Heart left ventricle (tissue), 13 donors: ENCODE results near the gene ZKSCAN5.

Experiments used
- CTCF ChIP-seq, 12 donors: fragments of 200-600 bp; sonication (generic) in 4 of 12; IDR thresholded peaks; one replicate each; pipeline versions ENCODE4 v1.5.0 to v1.8.0; 2018 to 2022; ENCODE audit warnings: antibody characterized with exemption in 12 of 12, mild to moderate bottlenecking in 5 of 12
- POLR2A ChIP-seq, 2 donors: fragments of 450-650 bp; IDR thresholded peaks; one replicate each; pipeline ENCODE4 v1.6.1; 2017; ENCODE audit warnings: antibody characterized with exemption in 2 of 2, mild to moderate bottlenecking in 2 of 2, moderate library complexity in 2 of 2
- donor health status: ischemic (EF 13 %, LVEDD 7.1; RV severe dilation, severe dysfunction).
- donor health status: DM: no; HTN: yes; CAD: no.
- donor health status: DM: no; HTN: no; CAD: no.
- donor health status: ischemic (EF 25% LVEDD 6.9; RV normal size, moderate dysfunction).
- donor health status: ischemic (EF 25% LVEDD 5.7; RV mildly dilated, moderate dysfunction).
- donor health status: ischemic (EF 35%, LVEDD 5.7; RV mildly dilated, moderate dysfunction).
- donor health status: nonischemic (EF 11% LVEDD 7.7; RV severe dilation, severe dysfunction).
- donor health status: DM: yes; HTN: yes; CAD: no.
- donor health status: PGD.
- donor health status: ischemic (EF 29% LVEDD 5.4; RV normal size, mild dysfunction).
- donor health status: nonischemic (EF 23%, LVEDD 6.1; RV moderate dilation, normal function).

- TF ChIP-seq POLR2A (IDR thresholded peaks at IDR 0.05) (peak in 1 of 2 donors; percentile 72), CTCF (IDR thresholded peaks at IDR 0.05) (no peak)
Observed at GRCh38 chr7:99551767-99552463, 47.5 kb downstream of the ZKSCAN5 start, which contains the start of gene FAM200A.
